ENCODE results near the gene ZNRD2.

DNA sequence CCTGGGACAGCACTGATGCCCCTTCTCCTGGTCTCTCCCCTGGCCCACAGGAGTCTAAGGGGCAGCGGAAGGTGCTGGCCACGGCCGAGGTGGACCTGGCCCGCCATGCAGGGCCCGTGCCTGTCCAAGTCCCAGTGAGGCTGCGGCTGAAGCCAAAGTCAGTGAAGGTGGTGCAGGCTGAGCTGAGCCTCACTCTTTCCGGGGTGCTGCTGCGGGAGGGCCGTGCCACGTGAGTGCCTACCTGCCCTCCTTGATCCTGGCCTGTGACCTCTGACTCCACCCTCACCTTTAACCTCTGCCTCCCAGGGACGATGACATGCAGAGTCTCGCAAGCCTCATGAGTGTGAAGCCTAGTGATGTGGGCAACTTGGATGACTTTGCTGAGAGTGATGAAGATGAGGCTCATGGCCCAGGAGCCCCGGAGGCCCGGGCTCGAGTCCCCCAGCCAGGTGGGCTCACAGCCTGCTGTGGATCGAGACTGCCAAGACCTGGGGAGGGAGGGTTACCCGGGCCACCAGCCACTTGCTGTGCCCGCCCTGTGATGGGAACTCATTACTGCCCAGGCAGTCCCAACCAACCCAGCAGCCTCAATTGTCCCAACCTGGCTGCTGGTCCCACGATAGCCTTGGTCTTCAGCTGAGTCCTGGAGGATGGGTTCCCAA lies 9.9 kb downstream of the ZNRD2 start:
- TF ChIP-seq, protein P1, sequence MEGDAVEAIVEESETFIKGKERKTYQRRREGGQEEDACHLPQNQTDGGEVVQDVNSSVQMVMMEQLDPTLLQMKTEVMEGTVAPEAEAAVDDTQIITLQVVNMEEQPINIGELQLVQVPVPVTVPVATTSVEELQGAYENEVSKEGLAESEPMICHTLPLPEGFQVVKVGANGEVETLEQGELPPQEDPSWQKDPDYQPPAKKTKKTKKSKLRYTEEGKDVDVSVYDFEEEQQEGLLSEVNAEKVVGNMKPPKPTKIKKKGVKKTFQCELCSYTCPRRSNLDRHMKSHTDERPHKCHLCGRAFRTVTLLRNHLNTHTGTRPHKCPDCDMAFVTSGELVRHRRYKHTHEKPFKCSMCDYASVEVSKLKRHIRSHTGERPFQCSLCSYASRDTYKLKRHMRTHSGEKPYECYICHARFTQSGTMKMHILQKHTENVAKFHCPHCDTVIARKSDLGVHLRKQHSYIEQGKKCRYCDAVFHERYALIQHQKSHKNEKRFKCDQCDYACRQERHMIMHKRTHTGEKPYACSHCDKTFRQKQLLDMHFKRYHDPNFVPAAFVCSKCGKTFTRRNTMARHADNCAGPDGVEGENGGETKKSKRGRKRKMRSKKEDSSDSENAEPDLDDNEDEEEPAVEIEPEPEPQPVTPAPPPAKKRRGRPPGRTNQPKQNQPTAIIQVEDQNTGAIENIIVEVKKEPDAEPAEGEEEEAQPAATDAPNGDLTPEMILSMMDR (IDR thresholded peaks at IDR 0.05), result no peak
- no peak for TF ChIP-seq POLR2A (IDR thresholded peaks at IDR 0.05)

Data from upper lobe of left lung (tissue), 4 donors.